Naive B cell (primary cell): ENCODE results near the gene RBM19. TPM values are rescaled to one million over a fixed set of nuclear protein-coding genes. Genes with fewer than 3 reads are reported as not detected.

Experiments
- ATAC-seq, 2 donors: fragments of 150-1000 bp; cut with Tn5 transposase; 2 replicates each; pipeline ENCODE4 v1.10.0; 2021; ENCODE audit warnings: low read depth in 2 of 2, mild to moderate bottlenecking in 2 of 2, moderate library complexity in 2 of 2
- DNase-seq: peaks from one replicate; pipeline ENCODE4 v3.0.0; 2022
- H3K27ac Mint-ChIP-seq, 6 donors: one replicate each; pipeline ENCODE4 v1.8.0; 2020 to 2022; ENCODE audit warnings: mild to moderate bottlenecking in 6 of 6, mixed read lengths in 6 of 6, moderate library complexity in 5 of 6, inconsistent platforms in 2 of 6
- H3K27me3 Mint-ChIP-seq, 3 donors: one replicate each; pipeline ENCODE4 v1.8.0; 2021 to 2022; ENCODE audit warnings: mixed read lengths in 3 of 3, mild to moderate bottlenecking in 1 of 3
- H3K36me3 Mint-ChIP-seq, 2 donors: one replicate each; pipeline ENCODE4 v1.8.0; 2020 to 2022; ENCODE audit warnings: mixed read lengths in 2 of 2, inconsistent platforms in 1 of 2, mild to moderate bottlenecking in 1 of 2
- H3K4me1 Mint-ChIP-seq, 3 donors: one replicate each; pipeline ENCODE4 v1.8.0; 2020 to 2022; ENCODE audit warnings: mixed read lengths in 3 of 3, inconsistent platforms in 1 of 3, mild to moderate bottlenecking in 1 of 3, moderate library complexity in 1 of 3
- H3K4me3 Mint-ChIP-seq, 8 donors: one replicate each; pipeline ENCODE4 v1.8.0; 2020 to 2022; ENCODE audit warnings: mild to moderate bottlenecking in 8 of 8, mixed read lengths in 8 of 8, moderate library complexity in 8 of 8, inconsistent platforms in 2 of 8
- H3K9me3 Mint-ChIP-seq, 7 donors: one replicate each; pipeline ENCODE4 v1.8.0; 2020 to 2022; ENCODE audit warnings: mixed read lengths in 7 of 7, mild to moderate bottlenecking in 5 of 7, inconsistent platforms in 2 of 7, moderate library complexity in 1 of 7
- polyA plus RNA-seq, 6 donors: library from polyadenylated mRNA; unstranded; fragments of 300-500 nt; fragmentation: Illumina TruSeq; gene quantifications; one replicate each; pipeline ENCODE4 v1.2.3, GENCODE V29; 2021; ENCODE audit warnings: low read depth in 6 of 6

The RBM19 gene
- polyA plus RNA-seq, 6 donors from 2014 or later: 5.6 to 18.9 (median 10.5) TPM

DNA sequence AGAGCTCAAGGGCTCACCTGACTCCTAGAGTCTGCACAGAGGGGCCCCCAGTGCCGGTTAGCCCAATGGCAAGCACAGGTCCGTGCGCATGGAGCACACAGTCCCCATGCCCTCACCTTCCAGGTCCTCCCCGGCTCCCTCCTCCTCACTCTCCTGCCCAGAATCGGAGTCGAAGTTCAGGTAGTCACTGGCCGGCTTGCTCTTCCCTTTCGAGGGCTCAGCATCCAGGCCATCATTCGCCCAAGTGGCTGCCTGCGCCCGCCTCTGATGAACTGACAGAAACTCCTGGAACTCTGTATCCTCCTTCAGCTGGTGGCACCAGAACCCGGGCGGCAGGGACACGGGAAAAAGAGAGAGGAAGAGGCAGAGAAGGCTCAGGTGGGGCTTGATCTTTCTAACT is 7.0 kb downstream of the RBM19 start:
- ATAC-seq: no peak
- DNase-seq: no peak
- Mint-ChIP-seq H3K9me3 (no peaks in the 10 kb centered on the region), H3K27me3 (no peaks in the 10 kb centered on the region), H3K27ac (peak overlapping the region in 1 of 6 donors; percentile 29), H3K4me3 (no peak overlapping the region), H3K4me1 (peaks cover 0 to 3% (median 2%) of the 10 kb centered on the region in 3 donors), H3K36me3 (peaks cover 17 to 52% of the 10 kb centered on the region in 2 donors)

DNA sequence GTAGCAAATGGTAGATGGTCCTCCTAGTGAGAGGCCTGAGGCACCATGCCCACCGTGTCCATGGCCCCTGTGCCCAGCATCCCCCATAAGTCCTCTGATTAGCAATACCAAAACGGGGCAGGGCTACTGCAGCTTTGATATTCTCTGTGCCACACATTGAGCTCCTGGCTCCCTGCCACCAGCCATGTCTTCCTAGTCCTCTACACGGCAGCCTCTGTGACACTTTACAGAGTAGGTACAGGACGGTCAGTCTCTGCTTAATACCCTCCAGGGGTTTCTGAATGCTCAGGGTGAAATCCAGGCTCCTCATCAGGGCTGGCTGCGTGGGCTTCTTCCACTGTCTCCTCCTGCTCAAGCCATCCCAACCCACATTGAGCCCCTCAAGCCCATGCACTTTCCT is 8.0 kb downstream of the RBM19 start:
- ATAC-seq (no peak), DNase-seq (no peak)
- Mint-ChIP-seq H3K4me3 (no peak overlapping the region), H3K27me3 (no peaks in the 10 kb centered on the region), H3K4me1 (peaks cover 0 to 2% (median 0%) of the 10 kb centered on the region in 3 donors), H3K36me3 (peaks cover 21 to 52% of the 10 kb centered on the region in 2 donors), H3K27ac (peak overlapping the region in 2 of 6 donors; percentile 29 to 39), H3K9me3 (no peaks in the 10 kb centered on the region)

- Mint-ChIP-seq H3K4me1 (peaks cover 0 to 2% (median 0%) of the 10 kb centered on the region in 3 donors), H3K36me3 (peaks cover 26 to 52% of the 10 kb centered on the region in 2 donors), H3K9me3 (no peaks in the 10 kb centered on the region), H3K27ac (no peak overlapping the region), H3K4me3 (no peak overlapping the region), H3K27me3 (no peaks in the 10 kb centered on the region)
- ATAC-seq (no peak), DNase-seq (no peak)
Measured at GRCh38 chr12:113957627-113958026, 8.5 kb downstream of the RBM19 start.

DNA sequence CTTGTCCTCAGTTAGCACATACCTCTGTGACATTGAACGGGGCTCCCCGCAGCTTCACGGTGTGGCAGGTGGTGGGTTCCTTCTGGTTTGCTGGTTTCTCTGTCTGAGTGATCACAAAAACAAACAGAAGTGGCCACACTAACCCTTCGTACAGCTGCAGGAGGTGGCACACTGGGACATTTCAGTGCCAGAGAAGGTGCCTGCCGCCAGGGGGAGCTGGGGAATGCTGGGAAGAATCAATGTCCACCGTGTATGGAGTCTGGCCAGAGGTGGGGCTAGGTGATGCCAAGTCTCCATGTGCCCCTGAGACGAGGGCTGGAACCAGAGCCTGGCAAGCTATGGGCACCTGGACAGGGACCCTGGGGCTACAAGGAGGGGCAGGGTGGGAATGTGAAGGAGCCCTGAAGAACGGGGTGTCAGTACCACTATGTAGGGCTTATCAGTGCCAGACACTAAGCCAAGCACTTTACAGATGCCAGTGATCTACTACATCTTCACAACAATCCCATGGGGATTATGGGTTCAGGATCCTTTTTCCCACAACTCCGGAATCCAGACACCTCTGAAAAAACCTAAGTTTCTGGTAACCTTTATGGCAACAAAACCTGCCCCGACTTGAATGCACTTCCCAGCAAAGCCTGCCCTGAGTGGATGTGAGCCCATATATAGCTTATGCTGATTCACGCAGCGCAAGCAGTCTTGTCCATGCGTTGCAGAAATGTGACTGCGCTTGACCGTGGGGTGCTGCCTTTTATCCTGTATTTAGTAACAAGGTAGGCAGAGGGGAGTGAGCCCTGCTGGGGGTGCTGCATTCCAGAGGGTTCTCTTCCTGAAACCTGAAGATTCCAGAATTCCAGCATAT is 10.8 kb downstream of the RBM19 start:
- DNase-seq: no peak
- Mint-ChIP-seq H3K36me3 (peaks cover 25 to 42% of the 10 kb centered on the region in 2 donors), H3K4me3 (no peak overlapping the region), H3K27me3 (no peaks in the 10 kb centered on the region), H3K27ac (peak overlapping the region in 2 of 6 donors; percentile 66 to 73), H3K9me3 (no peaks in the 10 kb centered on the region), H3K4me1 (no peaks in the 10 kb centered on the region)
- ATAC-seq: no peak

DNA sequence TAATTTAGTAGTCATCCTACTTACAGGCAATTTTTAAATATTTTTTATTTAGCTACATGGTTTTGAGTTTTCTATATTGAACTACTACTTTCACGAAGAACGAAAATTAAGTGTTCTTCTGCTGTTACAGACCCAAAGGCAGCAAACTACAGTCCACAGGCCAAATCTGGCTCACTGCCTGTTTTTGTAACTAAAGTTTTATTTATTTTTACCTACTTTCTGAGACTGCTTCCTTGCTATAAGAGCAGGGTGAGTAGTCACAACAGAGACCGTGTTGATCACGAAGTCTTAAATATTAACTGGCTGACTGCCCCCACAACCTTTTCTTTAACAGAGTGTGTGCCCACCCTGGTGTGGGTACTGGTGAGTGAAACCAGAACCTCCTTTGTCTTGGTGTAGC is 11.6 kb downstream of the RBM19 start:
- Mint-ChIP-seq H3K4me3 (no peak overlapping the region), H3K27ac (peak overlapping the region in 1 of 6 donors; percentile 73), H3K4me1 (peaks cover 0 to 4% (median 0%) of the 10 kb centered on the region in 3 donors), H3K36me3 (peaks cover 25 to 40% of the 10 kb centered on the region in 2 donors), H3K27me3 (no peaks in the 10 kb centered on the region), H3K9me3 (no peaks in the 10 kb centered on the region)
- ATAC-seq (no peak), DNase-seq (no peak)

GRCh38 chr12:113950873-113951272 is 15.3 kb downstream of the RBM19 start:
- Mint-ChIP-seq H3K9me3 (no peaks in the 10 kb centered on the region), H3K36me3 (peaks cover 23 to 37% of the 10 kb centered on the region in 2 donors), H3K4me3 (no peak overlapping the region), H3K27ac (no peak overlapping the region), H3K4me1 (peaks cover 0 to 5% (median 0%) of the 10 kb centered on the region in 3 donors), H3K27me3 (no peaks in the 10 kb centered on the region)
- no peak for ATAC-seq
- DNase-seq: no peak

DNA sequence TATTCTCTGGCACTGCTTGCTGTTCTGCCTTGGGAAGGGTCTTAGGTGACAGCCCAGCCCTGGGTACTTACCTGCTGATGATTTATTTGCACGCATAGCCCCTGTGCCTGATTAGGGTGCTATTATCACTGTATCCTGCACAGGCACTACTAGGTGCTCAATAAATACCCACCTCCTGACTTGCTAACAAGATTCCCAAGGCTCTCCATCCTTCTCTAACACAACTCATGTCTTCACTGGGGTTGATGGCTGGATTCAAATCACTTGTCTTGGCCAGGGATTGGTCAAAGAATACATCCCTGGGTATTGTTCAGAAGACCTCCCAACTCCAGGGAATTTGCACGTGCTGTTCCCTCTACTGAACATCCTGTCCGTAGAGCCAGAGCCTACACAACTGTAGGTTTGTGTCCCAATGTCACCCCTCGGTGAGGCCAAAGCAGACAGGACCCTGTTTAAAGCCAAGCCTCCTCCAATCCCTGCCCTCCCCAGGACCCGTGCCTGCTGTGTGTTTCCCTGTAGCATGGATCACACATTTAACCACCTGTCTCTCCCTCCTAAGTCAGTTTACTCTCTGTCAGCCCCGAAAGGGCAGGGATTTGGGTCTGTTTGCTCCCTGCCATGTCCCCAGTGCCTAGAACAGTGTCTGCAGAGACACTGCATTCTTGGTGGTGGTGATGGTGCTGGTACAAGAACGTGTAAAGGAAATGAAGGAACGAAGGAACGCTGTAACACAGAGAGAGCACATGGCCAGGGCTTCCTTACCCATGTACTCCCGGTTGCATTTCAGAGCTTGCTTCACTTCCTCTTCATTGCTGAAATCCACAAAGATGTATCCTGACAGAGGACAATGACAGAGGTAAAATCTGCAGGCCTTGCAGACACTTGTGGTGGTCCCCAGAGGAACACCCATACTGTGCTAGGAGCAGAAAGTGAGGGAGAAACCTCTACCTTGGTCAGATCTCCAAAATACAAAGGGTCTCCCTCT is 16.5 kb downstream of the RBM19 start:
- H3K27me3 Mint-ChIP-seq: no peaks in the 10 kb centered on the region
- peak overlapping the region in 1 of 8 donors; percentile 35 for H3K4me3 Mint-ChIP-seq
- no peak for DNase-seq
- H3K9me3 Mint-ChIP-seq: no peaks in the 10 kb centered on the region
- peaks cover 0 to 5% (median 0%) of the 10 kb centered on the region in 3 donors for H3K4me1 Mint-ChIP-seq
- no peak for ATAC-seq
- H3K36me3 Mint-ChIP-seq: peaks cover 33 to 44% of the 10 kb centered on the region in 2 donors
- H3K27ac Mint-ChIP-seq: no peak overlapping the region

GRCh38 chr12:113948151-113948914 is 17.8 kb downstream of the RBM19 start:
- H3K4me1 Mint-ChIP-seq: peaks cover 0 to 5% (median 0%) of the 10 kb centered on the region in 3 donors
- peaks cover 29 to 44% of the 10 kb centered on the region in 2 donors for H3K36me3 Mint-ChIP-seq
- H3K27me3 Mint-ChIP-seq: no peaks in the 10 kb centered on the region
- H3K9me3 Mint-ChIP-seq: no peaks in the 10 kb centered on the region
- peak overlapping the region in 1 of 8 donors; percentile 2 for H3K4me3 Mint-ChIP-seq
- H3K27ac Mint-ChIP-seq: peak overlapping the region in 1 of 6 donors; percentile 35
- ATAC-seq (no peak), DNase-seq (no peak)

DNA sequence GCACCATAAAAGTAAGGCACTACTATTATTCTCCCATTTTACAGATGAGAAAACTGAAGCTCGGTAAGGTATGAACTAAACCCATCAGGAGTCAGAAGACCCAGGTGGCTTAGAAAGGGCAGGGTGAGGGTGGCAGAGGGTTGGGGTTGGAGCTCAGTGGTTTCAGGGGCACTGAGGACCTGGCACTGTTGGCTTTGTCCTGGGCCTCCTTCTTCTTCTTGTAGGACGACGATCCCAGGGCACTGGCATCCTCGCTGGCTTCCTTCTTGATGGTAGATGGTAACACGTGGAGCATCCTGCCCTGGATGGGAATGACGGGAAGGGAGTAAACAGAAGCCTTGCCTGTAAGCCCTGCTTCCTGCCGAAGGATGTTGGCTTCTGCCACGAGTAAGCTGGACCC is 19.9 kb downstream of the RBM19 start:
- Mint-ChIP-seq H3K4me3 (no peak overlapping the region), H3K27ac (no peak overlapping the region), H3K4me1 (peaks cover 0 to 5% (median 0%) of the 10 kb centered on the region in 3 donors), H3K36me3 (peaks cover 40 to 65% of the 10 kb centered on the region in 2 donors), H3K27me3 (no peaks in the 10 kb centered on the region), H3K9me3 (no peaks in the 10 kb centered on the region)
- DNase-seq (no peak), ATAC-seq (no peak)

- H3K4me3 Mint-ChIP-seq: no peak overlapping the region
- H3K4me1 Mint-ChIP-seq: peaks cover 0 to 5% (median 0%) of the 10 kb centered on the region in 3 donors
- no peak overlapping the region for H3K27ac Mint-ChIP-seq
- H3K9me3 Mint-ChIP-seq: no peaks in the 10 kb centered on the region
- H3K27me3 Mint-ChIP-seq: no peaks in the 10 kb centered on the region
- no peak for DNase-seq
- H3K36me3 Mint-ChIP-seq: peaks cover 41 to 72% of the 10 kb centered on the region in 2 donors
- no peak for ATAC-seq
Measured at GRCh38 chr12:113945174-113946173, 20.7 kb downstream of the RBM19 start.

DNA sequence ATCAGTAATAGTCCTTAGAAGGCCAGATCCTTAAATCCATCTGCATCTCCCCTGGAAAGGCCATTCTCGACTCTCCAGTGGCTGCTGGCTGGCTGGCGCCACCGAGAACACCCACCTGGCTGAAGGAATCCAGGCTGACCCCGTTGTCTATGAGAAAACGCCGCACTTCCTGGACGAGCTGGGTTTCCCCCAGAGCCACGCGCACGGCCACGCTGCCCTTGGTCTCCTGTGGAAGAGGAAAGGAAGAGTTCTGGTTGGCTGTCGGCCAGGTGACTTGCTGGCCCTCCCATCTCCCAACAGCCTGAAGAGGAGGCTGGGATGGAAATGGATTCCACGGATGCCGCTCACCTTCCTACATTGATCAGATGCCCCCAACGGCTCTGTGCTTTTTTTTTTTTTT is 23.9 kb downstream of the RBM19 start:
- Mint-ChIP-seq H3K4me1 (no peaks in the 10 kb centered on the region), H3K9me3 (peaks cover 0 to 2% (median 0%) of the 10 kb centered on the region in 7 donors), H3K27me3 (no peaks in the 10 kb centered on the region), H3K27ac (no peak overlapping the region), H3K36me3 (peaks cover 43 to 61% of the 10 kb centered on the region in 2 donors), H3K4me3 (peak overlapping the region in 1 of 8 donors; percentile 12)
- DNase-seq (no peak), ATAC-seq (no peak)

GRCh38 chr12:113941208-113941486 is 25.0 kb downstream of the RBM19 start:
- Mint-ChIP-seq H3K27ac (no peak overlapping the region), H3K27me3 (no peaks in the 10 kb centered on the region), H3K9me3 (peaks cover 0 to 2% (median 0%) of the 10 kb centered on the region in 7 donors), H3K36me3 (peaks cover 43 to 57% of the 10 kb centered on the region in 2 donors), H3K4me1 (no peaks in the 10 kb centered on the region), H3K4me3 (no peak overlapping the region)
- ATAC-seq: no peak
- DNase-seq: no peak
